ENCODE results near the gene FAM169A. TPM values are rescaled to one million over a fixed set of nuclear protein-coding genes. Genes with fewer than 3 reads are reported as not detected.

The FAM169A gene
- total and polyA plus RNA-seq, 2 of the 4 experiments (the other 2 are of a cell fraction): under 0.01 TPM; not detected in 1

GRCh38 chr5:74877624-74878304, 11.6 kb upstream of the FAM169A start:
- no peak overlapping the region for H3K4me3 ChIP-seq (ENCODE audit: insufficient read depth, low read depth, low read length)
- H3K9me1 ChIP-seq (ENCODE audit: insufficient read depth, low read length): no peaks in the 10 kb centered on the region
- no peak overlapping the region for H2BK15ac ChIP-seq (ENCODE audit: low read depth, low read length)
- ChIA-PET POLR2A (ENCODE audit: unreplicated experiment) (interaction anchor here (0.6 kb wide), 1 partner anchor 38 kb away, joined by 3 read pairs; no protein-coding TSS in a partner anchor), CTCF (no interaction called here)
- H2BK20ac ChIP-seq (ENCODE audit: low read depth, low read length): no peak overlapping the region
- 0 out of 2 replicates have a peak, but pooled peaks cover 2% of the 10 kb centered on the region for H3K27me3 ChIP-seq (ENCODE audit: control insufficient read depth, insufficient read depth, low read length)
- no peak overlapping the region for H3K23ac ChIP-seq (ENCODE audit: low read depth, low read length)
- no peak overlapping the region for H4K5ac ChIP-seq (ENCODE audit: low read depth, low read length)
- H2AK9ac ChIP-seq (replicated peaks; ENCODE audit: low read depth, low read length, poor library complexity): no peak overlapping the region
- dilution Hi-C loops (cut with HindIII; ENCODE audit: low sequenced_read_pairs, unreplicated experiment) (no loop called here), intact Hi-C loops (cut with micrococcal nuclease) (no loop called here), in situ Hi-C loops (cut with MboI; ENCODE audit: low sequenced_read_pairs) (no loop called here)
- no peak overlapping the region for H3K9ac ChIP-seq (ENCODE audit: low read depth, low read length)
- no peak overlapping the region for H3K4me2 ChIP-seq (ENCODE audit: low read depth, low read length)
- TF ChIP-seq FOS (IDR thresholded peaks at IDR 0.05; ENCODE audit: low read depth, low read length) (no peak), CEBPB (IDR thresholded peaks at IDR 0.05; ENCODE audit: low read depth, low read length) (no peak), MAZ (IDR thresholded peaks at IDR 0.05; ENCODE audit: borderline replicate concordance, low read depth, low read length) (no peak), BHLHE40 (IDR thresholded peaks at IDR 0.05; ENCODE audit: low read depth, low read length) (no peak), MAFK (IDR thresholded peaks at IDR 0.05; ENCODE audit: low read depth, low read length) (no peak), CTCF (conservative IDR thresholded peaks at IDR 0.05; ENCODE audit: low read depth, low read length) (no peak), SMC3 (IDR thresholded peaks at IDR 0.05; ENCODE audit: low read depth, low read length) (no peak), RFX5 (IDR thresholded peaks at IDR 0.05; ENCODE audit: low read depth, low read length) (no peak), CHD1 (IDR thresholded peaks at IDR 0.05; ENCODE audit: low read depth, low read length) (no peak), USF2 (IDR thresholded peaks at IDR 0.05; ENCODE audit: low read depth, low read length) (no peak), RCOR1 (IDR thresholded peaks at IDR 0.05; ENCODE audit: insufficient replicate concordance, low read length) (no peak), POLR2A (IDR thresholded peaks at IDR 0.05; ENCODE audit: low read depth, low read length) (no peak), MXI1 (IDR thresholded peaks at IDR 0.05; ENCODE audit: borderline replicate concordance, low read depth, low read length) (no peak), ELK1 (IDR thresholded peaks at IDR 0.05; ENCODE audit: borderline replicate concordance, low read depth, low read length) (no peak), RAD21 (IDR thresholded peaks at IDR 0.05; ENCODE audit: low read length) (no peak), NFE2L2 (IDR thresholded peaks at IDR 0.05; ENCODE audit: low read depth, low read length) (no peak)
- H4K20me1 ChIP-seq (ENCODE audit: insufficient read depth, low read length): no peaks in the 10 kb centered on the region
- no peak overlapping the region for H3K18ac ChIP-seq (ENCODE audit: low read depth, low read length)
- no peak overlapping the region for H2AK5ac ChIP-seq (ENCODE audit: low read depth, low read length)
- no peak overlapping the region for H2BK120ac ChIP-seq (ENCODE audit: low read depth, low read length)
- no peak overlapping the region for H3K56ac ChIP-seq (ENCODE audit: extremely low read depth, insufficient read depth, low read length)
- no peak overlapping the region for H3K4ac ChIP-seq (ENCODE audit: low read depth, low read length)
- no peaks in the 10 kb centered on the region for H3K9me3 ChIP-seq (ENCODE audit: control insufficient read depth, insufficient read depth, low read length)
- H4K91ac ChIP-seq (ENCODE audit: insufficient read depth, low read depth, low read length): no peak overlapping the region
- no peaks in the 10 kb centered on the region for H3K79me1 ChIP-seq (ENCODE audit: low read depth in 1 of 2, low read length in 2 of 2)
- no peak overlapping the region for H4K8ac ChIP-seq (ENCODE audit: low read depth in 2 of 2, low read length in 2 of 2)
- H3K27ac ChIP-seq (ENCODE audit: insufficient read depth, low read length): no peak overlapping the region
- ATAC-seq (ENCODE audit: low read depth) (no peak), DNase-seq (no peak)
- no peaks in the 10 kb centered on the region for H3K4me1 ChIP-seq (ENCODE audit: control insufficient read depth, insufficient read depth, low read length)
- H2BK5ac ChIP-seq (ENCODE audit: low read depth, low read length, poor library complexity, severe bottlenecking): no peak overlapping the region
- no peak overlapping the region for H3K14ac ChIP-seq (replicated peaks; ENCODE audit: low read depth, low read length)
- no peak overlapping the region for H2AFZ ChIP-seq (replicated peaks; ENCODE audit: low read length, poor library complexity)
- H3K36me3 ChIP-seq (ENCODE audit: control insufficient read depth, insufficient read depth, low read length): no peaks in the 10 kb centered on the region
- WGBS, 2 experiments (ENCODE audit: extremely low coverage in 2 of 2, insufficient read length in 1 of 2): no CpG with 5 or more reads among the region's 4 CpGs
- no TSS peak for BruUV-seq (replicated peaks)
